ENCODE measurements around the gene ECHDC3. TPM values are rescaled to one million over a fixed set of nuclear protein-coding genes. Genes with fewer than 3 reads are reported as not detected.
A peak's percentile ranks its signal among the peaks of the same experiment; 100 is the strongest.

Gene ECHDC3
- total and polyA plus RNA-seq, 2 of the 13 experiments (the other 11 are each of a cell fraction or from before 2014, with no cell fraction given) = not detected

DNA sequence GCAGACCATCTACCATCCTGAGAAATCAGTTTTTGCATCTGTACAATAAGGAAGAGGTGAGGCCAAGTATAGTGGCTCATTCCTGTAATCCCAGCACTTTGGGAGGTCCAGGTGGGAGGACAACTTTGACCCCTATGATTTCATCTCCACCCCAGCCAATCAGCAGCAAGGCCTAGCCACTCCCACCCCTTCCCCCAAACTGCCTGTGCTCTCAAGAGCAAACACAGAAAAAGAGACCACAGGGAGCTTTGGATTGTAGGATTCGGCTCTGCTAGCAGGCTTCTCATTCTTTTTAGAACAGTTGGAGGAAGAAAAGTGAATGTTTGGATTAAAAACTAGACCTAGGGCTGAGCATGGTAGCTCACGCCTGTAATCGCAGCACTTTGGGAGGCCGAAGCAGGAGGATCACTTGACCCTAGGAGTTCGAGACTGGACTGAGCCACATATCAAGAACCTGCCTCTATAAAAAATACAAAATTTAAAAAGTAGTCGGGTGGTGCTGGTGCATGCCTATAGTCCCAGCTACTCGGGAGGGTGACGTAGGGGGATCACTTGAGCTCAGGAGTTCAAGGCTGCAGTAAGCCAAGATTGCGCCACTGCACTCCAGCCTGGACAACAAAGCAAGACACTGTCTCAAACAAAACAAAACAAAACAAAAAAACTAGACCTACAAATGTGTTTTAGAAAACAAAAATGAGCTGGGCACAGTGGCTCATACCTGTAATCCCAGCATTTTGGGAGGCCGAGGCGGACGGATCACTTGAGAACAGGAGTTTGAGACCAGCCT, 55.9 kb downstream of the ECHDC3 start (continued):
- TF ChIP-seq, protein P1, sequence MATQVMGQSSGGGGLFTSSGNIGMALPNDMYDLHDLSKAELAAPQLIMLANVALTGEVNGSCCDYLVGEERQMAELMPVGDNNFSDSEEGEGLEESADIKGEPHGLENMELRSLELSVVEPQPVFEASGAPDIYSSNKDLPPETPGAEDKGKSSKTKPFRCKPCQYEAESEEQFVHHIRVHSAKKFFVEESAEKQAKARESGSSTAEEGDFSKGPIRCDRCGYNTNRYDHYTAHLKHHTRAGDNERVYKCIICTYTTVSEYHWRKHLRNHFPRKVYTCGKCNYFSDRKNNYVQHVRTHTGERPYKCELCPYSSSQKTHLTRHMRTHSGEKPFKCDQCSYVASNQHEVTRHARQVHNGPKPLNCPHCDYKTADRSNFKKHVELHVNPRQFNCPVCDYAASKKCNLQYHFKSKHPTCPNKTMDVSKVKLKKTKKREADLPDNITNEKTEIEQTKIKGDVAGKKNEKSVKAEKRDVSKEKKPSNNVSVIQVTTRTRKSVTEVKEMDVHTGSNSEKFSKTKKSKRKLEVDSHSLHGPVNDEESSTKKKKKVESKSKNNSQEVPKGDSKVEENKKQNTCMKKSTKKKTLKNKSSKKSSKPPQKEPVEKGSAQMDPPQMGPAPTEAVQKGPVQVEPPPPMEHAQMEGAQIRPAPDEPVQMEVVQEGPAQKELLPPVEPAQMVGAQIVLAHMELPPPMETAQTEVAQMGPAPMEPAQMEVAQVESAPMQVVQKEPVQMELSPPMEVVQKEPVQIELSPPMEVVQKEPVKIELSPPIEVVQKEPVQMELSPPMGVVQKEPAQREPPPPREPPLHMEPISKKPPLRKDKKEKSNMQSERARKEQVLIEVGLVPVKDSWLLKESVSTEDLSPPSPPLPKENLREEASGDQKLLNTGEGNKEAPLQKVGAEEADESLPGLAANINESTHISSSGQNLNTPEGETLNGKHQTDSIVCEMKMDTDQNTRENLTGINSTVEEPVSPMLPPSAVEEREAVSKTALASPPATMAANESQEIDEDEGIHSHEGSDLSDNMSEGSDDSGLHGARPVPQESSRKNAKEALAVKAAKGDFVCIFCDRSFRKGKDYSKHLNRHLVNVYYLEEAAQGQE (IDR thresholded peaks at IDR 0.05; ENCODE audit: borderline replicate concordance in 1 of 2, low read depth in 1 of 2, low read length in 2 of 2) = no peak
- TF ChIP-seq GATAD2A (CRISPR knock-in tag; IDR thresholded peaks at IDR 0.05) = no peak
- no peak for TF ChIP-seq ZC3H4 (CRISPR knock-in tag; IDR thresholded peaks at IDR 0.05; ENCODE audit: borderline replicate concordance)
- TF ChIP-seq, protein P2, sequence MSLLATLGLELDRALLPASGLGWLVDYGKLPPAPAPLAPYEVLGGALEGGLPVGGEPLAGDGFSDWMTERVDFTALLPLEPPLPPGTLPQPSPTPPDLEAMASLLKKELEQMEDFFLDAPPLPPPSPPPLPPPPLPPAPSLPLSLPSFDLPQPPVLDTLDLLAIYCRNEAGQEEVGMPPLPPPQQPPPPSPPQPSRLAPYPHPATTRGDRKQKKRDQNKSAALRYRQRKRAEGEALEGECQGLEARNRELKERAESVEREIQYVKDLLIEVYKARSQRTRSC (CRISPR knock-in tag; IDR thresholded peaks at IDR 0.05; ENCODE audit: low read depth) = no peak
- TF ChIP-seq ISX (CRISPR knock-in tag; conservative IDR thresholded peaks at IDR 0.05) = no peak
- TF ChIP-seq MBNL3 (CRISPR knock-in tag; conservative IDR thresholded peaks at IDR 0.05) = no peak
- TF ChIP-seq, protein P3, sequence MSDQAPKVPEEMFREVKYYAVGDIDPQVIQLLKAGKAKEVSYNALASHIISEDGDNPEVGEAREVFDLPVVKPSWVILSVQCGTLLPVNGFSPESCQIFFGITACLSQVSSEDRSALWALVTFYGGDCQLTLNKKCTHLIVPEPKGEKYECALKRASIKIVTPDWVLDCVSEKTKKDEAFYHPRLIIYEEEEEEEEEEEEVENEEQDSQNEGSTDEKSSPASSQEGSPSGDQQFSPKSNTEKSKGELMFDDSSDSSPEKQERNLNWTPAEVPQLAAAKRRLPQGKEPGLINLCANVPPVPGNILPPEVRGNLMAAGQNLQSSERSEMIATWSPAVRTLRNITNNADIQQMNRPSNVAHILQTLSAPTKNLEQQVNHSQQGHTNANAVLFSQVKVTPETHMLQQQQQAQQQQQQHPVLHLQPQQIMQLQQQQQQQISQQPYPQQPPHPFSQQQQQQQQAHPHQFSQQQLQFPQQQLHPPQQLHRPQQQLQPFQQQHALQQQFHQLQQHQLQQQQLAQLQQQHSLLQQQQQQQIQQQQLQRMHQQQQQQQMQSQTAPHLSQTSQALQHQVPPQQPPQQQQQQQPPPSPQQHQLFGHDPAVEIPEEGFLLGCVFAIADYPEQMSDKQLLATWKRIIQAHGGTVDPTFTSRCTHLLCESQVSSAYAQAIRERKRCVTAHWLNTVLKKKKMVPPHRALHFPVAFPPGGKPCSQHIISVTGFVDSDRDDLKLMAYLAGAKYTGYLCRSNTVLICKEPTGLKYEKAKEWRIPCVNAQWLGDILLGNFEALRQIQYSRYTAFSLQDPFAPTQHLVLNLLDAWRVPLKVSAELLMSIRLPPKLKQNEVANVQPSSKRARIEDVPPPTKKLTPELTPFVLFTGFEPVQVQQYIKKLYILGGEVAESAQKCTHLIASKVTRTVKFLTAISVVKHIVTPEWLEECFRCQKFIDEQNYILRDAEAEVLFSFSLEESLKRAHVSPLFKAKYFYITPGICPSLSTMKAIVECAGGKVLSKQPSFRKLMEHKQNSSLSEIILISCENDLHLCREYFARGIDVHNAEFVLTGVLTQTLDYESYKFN (CRISPR knock-in tag; conservative IDR thresholded peaks at IDR 0.05) = 0 out of 2 replicates have a peak, but pooled peaks have one; percentile 20
- TF ChIP-seq, protein P4, sequence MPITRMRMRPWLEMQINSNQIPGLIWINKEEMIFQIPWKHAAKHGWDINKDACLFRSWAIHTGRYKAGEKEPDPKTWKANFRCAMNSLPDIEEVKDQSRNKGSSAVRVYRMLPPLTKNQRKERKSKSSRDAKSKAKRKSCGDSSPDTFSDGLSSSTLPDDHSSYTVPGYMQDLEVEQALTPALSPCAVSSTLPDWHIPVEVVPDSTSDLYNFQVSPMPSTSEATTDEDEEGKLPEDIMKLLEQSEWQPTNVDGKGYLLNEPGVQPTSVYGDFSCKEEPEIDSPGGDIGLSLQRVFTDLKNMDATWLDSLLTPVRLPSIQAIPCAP (CRISPR knock-in tag; IDR thresholded peaks at IDR 0.05; ENCODE audit: low read depth) = no peak
- TF ChIP-seq SKI (IDR thresholded peaks at IDR 0.05; ENCODE audit: partially characterized antibody) = peak; percentile 19
- TF ChIP-seq HNF4A (CRISPR knock-in tag; IDR thresholded peaks at IDR 0.05) = peak; percentile 51; the same call in 1 of the 2 replicates
- TF ChIP-seq KDM1A (CRISPR knock-in tag; IDR thresholded peaks at IDR 0.05) = no peak
- TF ChIP-seq, protein P5, sequence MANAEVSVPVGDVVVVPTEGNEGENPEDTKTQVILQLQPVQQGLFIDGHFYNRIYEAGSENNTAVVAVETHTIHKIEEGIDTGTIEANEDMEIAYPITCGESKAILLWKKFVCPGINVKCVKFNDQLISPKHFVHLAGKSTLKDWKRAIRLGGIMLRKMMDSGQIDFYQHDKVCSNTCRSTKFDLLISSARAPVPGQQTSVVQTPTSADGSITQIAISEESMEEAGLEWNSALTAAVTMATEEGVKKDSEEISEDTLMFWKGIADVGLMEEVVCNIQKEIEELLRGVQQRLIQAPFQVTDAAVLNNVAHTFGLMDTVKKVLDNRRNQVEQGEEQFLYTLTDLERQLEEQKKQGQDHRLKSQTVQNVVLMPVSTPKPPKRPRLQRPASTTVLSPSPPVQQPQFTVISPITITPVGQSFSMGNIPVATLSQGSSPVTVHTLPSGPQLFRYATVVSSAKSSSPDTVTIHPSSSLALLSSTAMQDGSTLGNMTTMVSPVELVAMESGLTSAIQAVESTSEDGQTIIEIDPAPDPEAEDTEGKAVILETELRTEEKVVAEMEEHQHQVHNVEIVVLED (CRISPR knock-in tag; IDR thresholded peaks at IDR 0.05; ENCODE audit: borderline replicate concordance) = no peak
- TF ChIP-seq ZNF12 (CRISPR knock-in tag; IDR thresholded peaks at IDR 0.05) = no peak
- no peak for TF ChIP-seq SMC3 (IDR thresholded peaks at IDR 0.05; ENCODE audit: low read length)
- TF ChIP-seq CEBPG (CRISPR knock-in tag; IDR thresholded peaks at IDR 0.05) = peak; percentile 63; the same call in 1 of the 2 replicates
- no peak for TF ChIP-seq ZNF333 (CRISPR knock-in tag; IDR thresholded peaks at IDR 0.05; ENCODE audit: borderline replicate concordance)

Measured in HepG2 (cell line).